Mesendoderm (in vitro differentiated cells): ENCODE results near the gene PDZD2.
A peak's percentile ranks its signal among the peaks of the same experiment; 100 is the strongest.
"Not testable (repeated sequence)": the region's sequence is repeated elsewhere in the genome, so short reads cannot be mapped to it uniquely, and the experiment has no call there.

ENCODE experiments used
- DNase-seq: peaks from one replicate; pipeline ENCODE4 v3.0.0; 2013
- H2AK5ac ChIP-seq: 2 replicates; pipeline ENCODE4 v1.6.1; 2013; ENCODE audit warnings: low read length, inconsistent platforms
- H2BK120ac ChIP-seq: 2 replicates; pipeline ENCODE4 v1.6.1; 2013; ENCODE audit warnings: low read depth, mild to moderate bottlenecking, low read length, moderate library complexity, mixed read lengths
- H2BK15ac ChIP-seq: replicated peaks from 2 replicates; pipeline ENCODE4 v1.6.1; 2013; ENCODE audit warnings: low read depth, mild to moderate bottlenecking, moderate library complexity
- H2BK5ac ChIP-seq: 2 replicates; pipeline ENCODE4 v1.6.1; 2013; ENCODE audit warnings: low read length, inconsistent platforms
- H3K18ac ChIP-seq: 2 replicates; pipeline ENCODE4 v1.6.1; 2013; ENCODE audit warnings: mild to moderate bottlenecking, low read length, mixed read lengths
- H3K23ac ChIP-seq: one replicate; pipeline ENCODE4 v1.6.1; 2013; ENCODE audit warnings: low read length
- H3K27ac ChIP-seq: 2 replicates; pipeline ENCODE4 v1.5.1; 2013; ENCODE audit warnings: low read depth, mild to moderate bottlenecking, inconsistent platforms, low read length, moderate library complexity
- H3K27me3 ChIP-seq: 2 replicates; pipeline ENCODE4 v1.6.1; 2013; ENCODE audit warnings: low read length, control low read depth, mild to moderate bottlenecking, inconsistent platforms; ENCODE audit not compliant: insufficient read depth, poor library complexity
- H3K36me3 ChIP-seq: 2 replicates; pipeline ENCODE4 v1.6.1; 2013; ENCODE audit warnings: low read length, inconsistent platforms; ENCODE audit not compliant: control insufficient read depth, insufficient read depth
- H3K4ac ChIP-seq: one replicate; pipeline ENCODE4 v1.6.1; 2013; ENCODE audit warnings: low read depth, mild to moderate bottlenecking, low read length, moderate library complexity
- H3K4me1 ChIP-seq: 2 replicates; pipeline ENCODE4 v1.6.1; 2013; ENCODE audit warnings: low read depth, low read length, inconsistent platforms; ENCODE audit not compliant: control insufficient read depth
- H3K4me2 ChIP-seq: 2 replicates; pipeline ENCODE4 v1.6.1; 2013; ENCODE audit warnings: low read length
- H3K4me3 ChIP-seq: 2 replicates; pipeline ENCODE4 v1.5.1; 2013; ENCODE audit warnings: mild to moderate bottlenecking, low read length
- H3K56ac ChIP-seq: one replicate; pipeline ENCODE4 v1.6.1; 2013; ENCODE audit warnings: low read length
- H3K79me1 ChIP-seq: 2 replicates; pipeline ENCODE4 v1.6.1; 2013; ENCODE audit warnings: low read length, inconsistent platforms
- H3K79me2 ChIP-seq: 2 replicates; pipeline ENCODE4 v1.6.1; 2013; ENCODE audit warnings: mild to moderate bottlenecking, low read length; ENCODE audit not compliant: control insufficient read depth, insufficient read depth
- H3K9ac ChIP-seq: 2 replicates; pipeline ENCODE4 v1.6.1; 2013; ENCODE audit warnings: low read length, inconsistent platforms
- H4K5ac ChIP-seq: one replicate; pipeline ENCODE4 v1.6.1; 2013; ENCODE audit warnings: low read length
- H4K8ac ChIP-seq: one replicate; pipeline ENCODE4 v1.6.1; 2013; ENCODE audit warnings: low read depth, mild to moderate bottlenecking, control low read depth, low read length, moderate library complexity
- WGBS: extraction: QIAGEN DNeasy Blood & Tissue Kit; methylation state at CpG from one replicate; pipeline ENCODE4 v1.1.7; 2013; ENCODE audit warnings: low lambda C conversion rate, missing lambda C conversion rate; ENCODE audit not compliant: insufficient coverage; ENCODE audit errors: extremely low coverage; 5-methylcytosine and 5-hydroxymethylcytosine counted together

The PDZD2 gene

GRCh38 chr5:31731016-31731415, 92.1 kb downstream of the PDZD2 start:
- DNase-seq, result peak; percentile 10
- H3K79me2 ChIP-seq, result no peaks in the 10 kb centered on the region
- no peaks in the 10 kb centered on the region for H3K27me3 ChIP-seq
- H2BK15ac ChIP-seq, result no peak overlapping the region
- H2BK120ac ChIP-seq, result no peak overlapping the region
- no peak overlapping the region for H3K9ac ChIP-seq
- H3K23ac ChIP-seq, result no peak overlapping the region
- no CpG with 5 or more reads among the region's 3 CpGs for WGBS
- no peak overlapping the region for H4K5ac ChIP-seq
- no peaks in the 10 kb centered on the region for H3K4me1 ChIP-seq
- H4K8ac ChIP-seq, result no peak overlapping the region
- no peaks in the 10 kb centered on the region for H3K79me1 ChIP-seq
- H3K4me2 ChIP-seq, result no peak overlapping the region
- no peak overlapping the region for H3K4ac ChIP-seq
- H3K36me3 ChIP-seq, result no peaks in the 10 kb centered on the region
- no peak overlapping the region for H2BK5ac ChIP-seq
- no peak overlapping the region for H2AK5ac ChIP-seq
- H3K27ac ChIP-seq, result no peak overlapping the region
- no peak overlapping the region for H3K56ac ChIP-seq
- H3K18ac ChIP-seq, result no peak overlapping the region
- H3K4me3 ChIP-seq, result no peak overlapping the region

- Histone ChIP-seq H3K79me1 (no peaks in the 10 kb centered on the region), H2BK15ac (no peak overlapping the region), H3K27me3 (no peaks in the 10 kb centered on the region), H3K4me3 (no peak overlapping the region), H2BK120ac (no peak overlapping the region), H3K56ac (no peak overlapping the region), H3K36me3 (no peaks in the 10 kb centered on the region), H3K23ac (no peak overlapping the region), H3K27ac (no peak overlapping the region), H4K5ac (no peak overlapping the region), H3K79me2 (no peaks in the 10 kb centered on the region), H4K8ac (no peak overlapping the region), H3K4me1 (no peaks in the 10 kb centered on the region), H2BK5ac (no peak overlapping the region), H2AK5ac (no peak overlapping the region), H3K9ac (no peak overlapping the region), H3K4ac (no peak overlapping the region), H3K4me2 (no peak overlapping the region), H3K18ac (no peak overlapping the region)
- no CpG with 5 or more reads among the region's 3 CpGs for WGBS
- DNase-seq, result no peak
These were observed 92.9 kb downstream of the PDZD2 start for GRCh38 chr5:31731710-31732301.

- H4K8ac ChIP-seq, H3K23ac ChIP-seq, H3K27me3 ChIP-seq, H4K5ac ChIP-seq, H3K4me3 ChIP-seq, H3K36me3 ChIP-seq, H3K4me2 ChIP-seq, H3K18ac ChIP-seq, H3K4me1 ChIP-seq, H3K4ac ChIP-seq, H3K27ac ChIP-seq, H2BK5ac ChIP-seq, H3K56ac ChIP-seq, H2BK120ac ChIP-seq, H2BK15ac ChIP-seq, H3K79me2 ChIP-seq, H2AK5ac ChIP-seq, H3K79me1 ChIP-seq, DNase-seq, H3K9ac ChIP-seq: not testable (repeated sequence)
- no CpG with 5 or more reads among the region's 12 CpGs for WGBS
These were observed 93.9 kb downstream of the PDZD2 start for GRCh38 chr5:31732821-31733220.

- Histone ChIP-seq H2BK120ac (no peak overlapping the region), H3K36me3 (no peaks in the 10 kb centered on the region), H2AK5ac (no peak overlapping the region), H2BK15ac (no peak overlapping the region), H3K9ac (no peak overlapping the region), H3K18ac (no peak overlapping the region), H3K56ac (no peak overlapping the region), H3K4me1 (no peaks in the 10 kb centered on the region), H2BK5ac (no peak overlapping the region), H3K4ac (no peak overlapping the region), H3K27ac (no peak overlapping the region), H3K27me3 (no peaks in the 10 kb centered on the region), H4K8ac (no peak overlapping the region), H3K79me2 (no peaks in the 10 kb centered on the region), H4K5ac (no peak overlapping the region), H3K23ac (no peak overlapping the region), H3K4me2 (no peak overlapping the region), H3K4me3 (no peak overlapping the region), H3K79me1 (no peaks in the 10 kb centered on the region)
- no CpG with 5 or more reads among the region's 11 CpGs for WGBS
- no peak for DNase-seq
These were observed 94.4 kb downstream of the PDZD2 start for GRCh38 chr5:31733371-31733770.

- Histone ChIP-seq H4K8ac (no peak overlapping the region), H4K5ac (no peak overlapping the region), H3K4me1 (no peaks in the 10 kb centered on the region), H3K56ac (no peak overlapping the region), H3K79me2 (no peaks in the 10 kb centered on the region), H2BK5ac (no peak overlapping the region), H3K27me3 (no peaks in the 10 kb centered on the region), H3K4me3 (no peak overlapping the region), H3K18ac (no peak overlapping the region), H2BK15ac (no peak overlapping the region), H3K23ac (no peak overlapping the region), H2BK120ac (no peak overlapping the region), H3K9ac (no peak overlapping the region), H3K36me3 (no peaks in the 10 kb centered on the region), H3K27ac (no peak overlapping the region), H3K4ac (no peak overlapping the region), H2AK5ac (no peak overlapping the region), H3K79me1 (no peaks in the 10 kb centered on the region), H3K4me2 (no peak overlapping the region)
- DNase-seq, result no peak
- no CpG with 5 or more reads among the region's 6 CpGs for WGBS
These were observed 97.2 kb downstream of the PDZD2 start for GRCh38 chr5:31736127-31736526.

GRCh38 chr5:31738199-31738598, 99.3 kb downstream of the PDZD2 start:
- H2BK5ac ChIP-seq, result no peak overlapping the region
- H3K4me3 ChIP-seq, result no peak overlapping the region
- no peak for DNase-seq
- H3K27me3 ChIP-seq, result no peaks in the 10 kb centered on the region
- no peaks in the 10 kb centered on the region for H3K79me1 ChIP-seq
- H3K56ac ChIP-seq, result no peak overlapping the region
- no peak overlapping the region for H3K27ac ChIP-seq
- H3K4me2 ChIP-seq, result no peak overlapping the region
- H4K5ac ChIP-seq, result no peak overlapping the region
- no peaks in the 10 kb centered on the region for H3K79me2 ChIP-seq
- H3K4ac ChIP-seq, result no peak overlapping the region
- H2BK120ac ChIP-seq, result no peak overlapping the region
- no peak overlapping the region for H2AK5ac ChIP-seq
- no CpG with 5 or more reads among the region's 4 CpGs for WGBS
- no peak overlapping the region for H3K18ac ChIP-seq
- no peak overlapping the region for H2BK15ac ChIP-seq
- no peak overlapping the region for H3K23ac ChIP-seq
- no peak overlapping the region for H3K9ac ChIP-seq
- no peak overlapping the region for H4K8ac ChIP-seq
- H3K36me3 ChIP-seq, result no peaks in the 10 kb centered on the region
- no peaks in the 10 kb centered on the region for H3K4me1 ChIP-seq
